Measurements from ENCODE around the gene CTNNA2.
A peak's percentile ranks its signal among the peaks of the same experiment; 100 is the strongest.

Gene CTNNA2

GRCh38 chr2:80302314-80303005 is 789.6 kb downstream of the CTNNA2 start:
- no peak overlapping the region for H3K9ac ChIP-seq (ENCODE audit: low read length)
- no CpG with 5 or more reads among the region's 50 CpGs for WGBS (ENCODE audit: extremely low coverage, insufficient coverage, insufficient read length)
- no peak overlapping the region for H4K12ac ChIP-seq (ENCODE audit: low read depth, low read length)

GRCh38 chr2:80303006-80303908 is 790.4 kb downstream of the CTNNA2 start:
- H3K27me3 ChIP-seq (ENCODE audit: insufficient read depth, low read length): peaks cover 32% of the 10 kb centered on the region
- peaks cover 6 to 9% of the 10 kb centered on the region in 2 experiments for H3K4me1 ChIP-seq (ENCODE audit: control insufficient read depth in 1 of 2, insufficient read depth in 2 of 2, low read length in 2 of 2)
- no CpG with 5 or more reads among the region's 64 CpGs for WGBS (ENCODE audit: extremely low coverage, insufficient coverage, insufficient read length)

More at GRCh38 chr2:80302314-80303005, 789.6 kb downstream of the CTNNA2 start:
- H3K79me1 ChIP-seq (ENCODE audit: low read length): no peaks in the 10 kb centered on the region
- H3K4me2 ChIP-seq (ENCODE audit: low read length): peak overlapping the region; percentile 11
- H4K91ac ChIP-seq (ENCODE audit: low read depth, low read length): no peak overlapping the region
- no peak for DNase-seq
- H3K79me2 ChIP-seq (ENCODE audit: control insufficient read depth, insufficient read depth, low read length, poor library complexity): no peaks in the 10 kb centered on the region
- no peak overlapping the region for H4K8ac ChIP-seq (ENCODE audit: low read depth, low read length)
- peaks cover 5% of the 10 kb centered on the region for H3K9me3 ChIP-seq (ENCODE audit: insufficient read depth, low read depth, low read length)
- no peak overlapping the region for H2BK12ac ChIP-seq (ENCODE audit: low read length)
- H2BK120ac ChIP-seq (ENCODE audit: insufficient read depth, low read length, poor library complexity): no peak overlapping the region
- no peaks in the 10 kb centered on the region for H3K36me3 ChIP-seq (ENCODE audit: control insufficient read depth in 1 of 2, insufficient read depth in 2 of 2, low read length in 2 of 2)
- H3K4me3 ChIP-seq (ENCODE audit: low read depth, low read length): peak overlapping the region; percentile 8
- H3K27me3 ChIP-seq (ENCODE audit: insufficient read depth, low read length): peaks cover 32% of the 10 kb centered on the region
- peaks cover 6 to 9% of the 10 kb centered on the region in 2 experiments for H3K4me1 ChIP-seq (ENCODE audit: control insufficient read depth in 1 of 2, insufficient read depth in 2 of 2, low read length in 2 of 2)
- H2AFZ ChIP-seq (ENCODE audit: insufficient read depth, low read length, poor library complexity): no peak overlapping the region
- no peak overlapping the region for H3K4ac ChIP-seq (ENCODE audit: low read depth, low read length)
- no peak overlapping the region for H2BK5ac ChIP-seq (ENCODE audit: low read depth, low read length, poor library complexity)
- H3K14ac ChIP-seq (ENCODE audit: low read length): no peak overlapping the region
- no peak overlapping the region for H3K27ac ChIP-seq (ENCODE audit: low read depth, low read length)
- no peak overlapping the region for H2AK5ac ChIP-seq (ENCODE audit: low read length)
- no peak overlapping the region for H3K18ac ChIP-seq (ENCODE audit: low read length)
- no peak overlapping the region for H3K23ac ChIP-seq (ENCODE audit: low read length)

GRCh38 chr2:80303909-80304837 is 791.3 kb downstream of the CTNNA2 start, which contains the start of gene LRRTM1:
Gene LRRTM1 (minus strand): TSS chr2:80304752. CDS start chr2:80303819, 933 bp downstream.
- H3K4me2 ChIP-seq (ENCODE audit: low read length): peak within 1 kb of the TSS; percentile 76
- H3K79me2 ChIP-seq (ENCODE audit: control insufficient read depth, insufficient read depth, low read length, poor library complexity): no peaks in the 10 kb centered on the region
- peak within 1 kb of the TSS; percentile 35 for H2AFZ ChIP-seq (ENCODE audit: insufficient read depth, low read length, poor library complexity)
- H3K4me1 ChIP-seq (ENCODE audit: control insufficient read depth in 1 of 2, insufficient read depth in 2 of 2, low read length in 2 of 2): peaks cover 6 to 9% of the 10 kb centered on the region in 2 experiments
- no peak within 1 kb of the TSS for H2BK5ac ChIP-seq (ENCODE audit: low read depth, low read length, poor library complexity)
- WGBS (ENCODE audit: extremely low coverage, insufficient coverage, insufficient read length): no CpG with 5 or more reads among the region's 64 CpGs
- no peaks in the 10 kb centered on the region for H3K36me3 ChIP-seq (ENCODE audit: control insufficient read depth in 1 of 2, insufficient read depth in 2 of 2, low read length in 2 of 2)
- no peak within 1 kb of the TSS for H2BK120ac ChIP-seq (ENCODE audit: insufficient read depth, low read length, poor library complexity)
- peaks cover 32% of the 10 kb centered on the region for H3K27me3 ChIP-seq (ENCODE audit: insufficient read depth, low read length)
- H3K18ac ChIP-seq (ENCODE audit: low read length): no peak within 1 kb of the TSS
- no peak within 1 kb of the TSS for H3K9ac ChIP-seq (ENCODE audit: low read length)
- no peaks in the 10 kb centered on the region for H3K79me1 ChIP-seq (ENCODE audit: low read length)
- no peak within 1 kb of the TSS for H2AK5ac ChIP-seq (ENCODE audit: low read length)
- H3K4me3 ChIP-seq (ENCODE audit: low read depth, low read length): peak within 1 kb of the TSS; percentile 51
- H3K14ac ChIP-seq (ENCODE audit: low read length): no peak within 1 kb of the TSS
- H2BK12ac ChIP-seq (ENCODE audit: low read length): no peak within 1 kb of the TSS
- H3K4ac ChIP-seq (ENCODE audit: low read depth, low read length): no peak within 1 kb of the TSS
- H3K9me3 ChIP-seq (ENCODE audit: insufficient read depth, low read depth, low read length): peaks cover 5% of the 10 kb centered on the region
- H4K12ac ChIP-seq (ENCODE audit: low read depth, low read length): no peak within 1 kb of the TSS
- H4K91ac ChIP-seq (ENCODE audit: low read depth, low read length): no peak within 1 kb of the TSS
- H4K8ac ChIP-seq (ENCODE audit: low read depth, low read length): no peak within 1 kb of the TSS
- DNase-seq: no peak
- H3K27ac ChIP-seq (ENCODE audit: low read depth, low read length): no peak within 1 kb of the TSS
- H3K23ac ChIP-seq (ENCODE audit: low read length): no peak within 1 kb of the TSS

More at GRCh38 chr2:80303006-80303908, 790.4 kb downstream of the CTNNA2 start:
- Histone ChIP-seq H2AK5ac (ENCODE audit: low read length) (no peak overlapping the region), H3K23ac (ENCODE audit: low read length) (no peak overlapping the region), H2BK5ac (ENCODE audit: low read depth, low read length, poor library complexity) (no peak overlapping the region), H2BK120ac (ENCODE audit: insufficient read depth, low read length, poor library complexity) (no peak overlapping the region), H3K36me3 (ENCODE audit: control insufficient read depth in 1 of 2, insufficient read depth in 2 of 2, low read length in 2 of 2) (no peaks in the 10 kb centered on the region), H4K8ac (ENCODE audit: low read depth, low read length) (no peak overlapping the region), H3K4me3 (ENCODE audit: low read depth, low read length) (no peak overlapping the region), H3K9ac (ENCODE audit: low read length) (no peak overlapping the region), H3K79me1 (ENCODE audit: low read length) (no peaks in the 10 kb centered on the region), H3K14ac (ENCODE audit: low read length) (no peak overlapping the region), H2AFZ (ENCODE audit: insufficient read depth, low read length, poor library complexity) (no peak overlapping the region), H2BK12ac (ENCODE audit: low read length) (no peak overlapping the region), H3K4ac (ENCODE audit: low read depth, low read length) (no peak overlapping the region), H3K27ac (ENCODE audit: low read depth, low read length) (no peak overlapping the region), H3K4me2 (ENCODE audit: low read length) (peak overlapping the region; percentile 76), H3K9me3 (ENCODE audit: insufficient read depth, low read depth, low read length) (peaks cover 5% of the 10 kb centered on the region), H3K79me2 (ENCODE audit: control insufficient read depth, insufficient read depth, low read length, poor library complexity) (no peaks in the 10 kb centered on the region), H3K18ac (ENCODE audit: low read length) (no peak overlapping the region), H4K91ac (ENCODE audit: low read depth, low read length) (no peak overlapping the region), H4K12ac (ENCODE audit: low read depth, low read length) (no peak overlapping the region)
- DNase-seq: no peak

- H4K8ac ChIP-seq (ENCODE audit: low read depth, low read length): no peak overlapping the region
- no peak overlapping the region for H3K18ac ChIP-seq (ENCODE audit: low read length)
- H4K91ac ChIP-seq (ENCODE audit: low read depth, low read length): no peak overlapping the region
- H3K4me1 ChIP-seq (ENCODE audit: control insufficient read depth in 1 of 2, insufficient read depth in 2 of 2, low read length in 2 of 2): no peaks in the 10 kb centered on the region
- H4K12ac ChIP-seq (ENCODE audit: low read depth, low read length): no peak overlapping the region
- H3K79me2 ChIP-seq (ENCODE audit: control insufficient read depth, insufficient read depth, low read length, poor library complexity): no peaks in the 10 kb centered on the region
- no peak overlapping the region for H2AFZ ChIP-seq (ENCODE audit: insufficient read depth, low read length, poor library complexity)
- no peak overlapping the region for H2BK120ac ChIP-seq (ENCODE audit: insufficient read depth, low read length, poor library complexity)
- H3K36me3 ChIP-seq (ENCODE audit: control insufficient read depth in 1 of 2, insufficient read depth in 2 of 2, low read length in 2 of 2): no peaks in the 10 kb centered on the region
- H2BK5ac ChIP-seq (ENCODE audit: low read depth, low read length, poor library complexity): no peak overlapping the region
- no peak for DNase-seq
- no CpG with 5 or more reads among the region's 3 CpGs for WGBS (ENCODE audit: extremely low coverage, insufficient coverage, insufficient read length)
- no peak overlapping the region for H3K4me3 ChIP-seq (ENCODE audit: low read depth, low read length)
- H3K79me1 ChIP-seq (ENCODE audit: low read length): no peaks in the 10 kb centered on the region
- no peaks in the 10 kb centered on the region for H3K9me3 ChIP-seq (ENCODE audit: insufficient read depth, low read depth, low read length)
- H3K14ac ChIP-seq (ENCODE audit: low read length): no peak overlapping the region
- H3K27me3 ChIP-seq (ENCODE audit: insufficient read depth, low read length): no peaks in the 10 kb centered on the region
- H2BK12ac ChIP-seq (ENCODE audit: low read length): no peak overlapping the region
- no peak overlapping the region for H3K4me2 ChIP-seq (ENCODE audit: low read length)
- H2AK5ac ChIP-seq (ENCODE audit: low read length): no peak overlapping the region
- H3K9ac ChIP-seq (ENCODE audit: low read length): no peak overlapping the region
- no peak overlapping the region for H3K27ac ChIP-seq (ENCODE audit: low read depth, low read length)
- no peak overlapping the region for H3K4ac ChIP-seq (ENCODE audit: low read depth, low read length)
- H3K23ac ChIP-seq (ENCODE audit: low read length): no peak overlapping the region
These were observed 798.5 kb downstream of the CTNNA2 start for GRCh38 chr2:80311304-80311703.
